HEK293 (cell line): ENCODE results near the gene TMEM79.

ENCODE experiments used
- KLF9 ChIP-seq: fragments of 450-650 bp; formaldehyde crosslinking; IDR thresholded peaks from 2 replicates; pipeline ENCODE4 v1.5.1; 2016; ENCODE audit warnings: missing biosample characterization, missing genetic modification characterization, low read depth
- REPIN1 ChIP-seq: fragments of 450-650 bp; formaldehyde crosslinking; IDR thresholded peaks from 2 replicates; pipeline ENCODE4 v1.5.1; 2017; ENCODE audit warnings: missing biosample characterization, missing genetic modification characterization, low read depth
- WT1 ChIP-seq: fragments of 450-650 bp; formaldehyde crosslinking; IDR thresholded peaks from 2 replicates; pipeline ENCODE4 v1.5.1; 2016; ENCODE audit warnings: missing biosample characterization, missing genetic modification characterization
- ZBTB49 ChIP-seq: fragments of 450-650 bp; formaldehyde crosslinking; IDR thresholded peaks from 2 replicates; pipeline ENCODE4 v1.5.1; 2016; ENCODE audit warnings: missing biosample characterization, missing genetic modification characterization, low read depth
- ZBTB6 ChIP-seq: fragments of 450-650 bp; formaldehyde crosslinking; IDR thresholded peaks from 2 replicates; pipeline ENCODE4 v1.5.1; 2017; ENCODE audit warnings: missing biosample characterization, missing genetic modification characterization
- ZNF138 ChIP-seq: fragments of 450-650 bp; formaldehyde crosslinking; IDR thresholded peaks from 2 replicates; pipeline ENCODE4 v1.5.1; 2016; ENCODE audit warnings: missing biosample characterization, missing genetic modification characterization, borderline replicate concordance
- ZNF19 ChIP-seq: fragments of 450-650 bp; formaldehyde crosslinking; IDR thresholded peaks from 2 replicates; pipeline ENCODE4; 2016; ENCODE audit warnings: missing biosample characterization, missing genetic modification characterization, low read depth
- ZNF2 ChIP-seq: fragments of 450-650 bp; formaldehyde crosslinking; IDR thresholded peaks from 2 replicates; pipeline ENCODE4 v1.5.1; 2016; ENCODE audit warnings: missing biosample characterization, missing genetic modification characterization
- ZNF202 ChIP-seq: fragments of 450-650 bp; formaldehyde crosslinking; IDR thresholded peaks from 2 replicates; pipeline ENCODE4 v1.5.1; 2016; ENCODE audit warnings: missing biosample characterization, missing genetic modification characterization, borderline replicate concordance
- ZNF302 ChIP-seq: fragments of 450-650 bp; formaldehyde crosslinking; IDR thresholded peaks from 2 replicates; pipeline ENCODE4 v1.5.1; 2016; ENCODE audit warnings: missing biosample characterization, missing genetic modification characterization, low read depth
- ZNF366 ChIP-seq: fragments of 450-650 bp; formaldehyde crosslinking; conservative IDR thresholded peaks from 2 replicates; pipeline ENCODE4 v1.5.1; 2016; ENCODE audit warnings: missing biosample characterization, missing genetic modification characterization
- ZNF423 ChIP-seq: fragments of 450-650 bp; formaldehyde crosslinking; IDR thresholded peaks from 2 replicates; pipeline ENCODE4 v1.5.1; 2016; ENCODE audit warnings: missing biosample characterization, missing genetic modification characterization
- ZNF426 ChIP-seq: fragments of 450-650 bp; formaldehyde crosslinking; IDR thresholded peaks from 2 replicates; pipeline ENCODE4 v1.5.1; 2017; ENCODE audit warnings: missing biosample characterization, missing genetic modification characterization, mild to moderate bottlenecking, inconsistent platforms, moderate library complexity
- ZNF449 ChIP-seq: fragments of 450-650 bp; formaldehyde crosslinking; IDR thresholded peaks from 2 replicates; pipeline ENCODE4 v1.5.1; 2017; ENCODE audit warnings: missing biosample characterization, mild to moderate bottlenecking, missing genetic modification characterization, moderate library complexity
- ZNF488 ChIP-seq: fragments of 450-650 bp; formaldehyde crosslinking; IDR thresholded peaks from 2 replicates; pipeline ENCODE4 v1.5.1; 2016; ENCODE audit warnings: missing biosample characterization, missing genetic modification characterization
- ZNF518A ChIP-seq: fragments of 450-650 bp; formaldehyde crosslinking; conservative IDR thresholded peaks from 2 replicates; pipeline ENCODE4 v1.5.1; 2016; ENCODE audit warnings: low read depth, missing biosample characterization, missing genetic modification characterization
- ZNF623 ChIP-seq: fragments of 450-650 bp; formaldehyde crosslinking; IDR thresholded peaks from 2 replicates; pipeline ENCODE4 v1.5.1; 2016; ENCODE audit warnings: missing biosample characterization, missing genetic modification characterization
- ZNF624 ChIP-seq: fragments of 450-650 bp; formaldehyde crosslinking; IDR thresholded peaks from 2 replicates; pipeline ENCODE4 v1.5.1; 2017; ENCODE audit warnings: missing biosample characterization, missing genetic modification characterization
- ZNF626 ChIP-seq: fragments of 450-650 bp; sonication (Bioruptor Pico); formaldehyde crosslinking; IDR thresholded peaks from 2 replicates; pipeline ENCODE4 v1.5.1; 2018; ENCODE audit warnings: missing biosample characterization, missing genetic modification characterization, inconsistent platforms
- ZNF660 ChIP-seq: fragments of 450-650 bp; IDR thresholded peaks from 2 replicates; pipeline ENCODE4 v1.5.1; 2018; ENCODE audit warnings: missing biosample characterization, mild to moderate bottlenecking, missing genetic modification characterization
- ZNF664 ChIP-seq: fragments of 450-650 bp; formaldehyde crosslinking; IDR thresholded peaks from 2 replicates; pipeline ENCODE4 v1.5.1; 2016; ENCODE audit warnings: missing biosample characterization, missing genetic modification characterization
- ZNF707 ChIP-seq: fragments of 450-650 bp; formaldehyde crosslinking; IDR thresholded peaks from 2 replicates; pipeline ENCODE4 v1.5.1; 2016; ENCODE audit warnings: missing biosample characterization, missing genetic modification characterization
- ZNF837 ChIP-seq: fragments of 450-650 bp; formaldehyde crosslinking; IDR thresholded peaks from 2 replicates; pipeline ENCODE4 v1.5.1; 2016; ENCODE audit warnings: missing biosample characterization, missing genetic modification characterization
- ZSCAN18 ChIP-seq: fragments of 450-650 bp; formaldehyde crosslinking; IDR thresholded peaks from 2 replicates; pipeline ENCODE4 v1.5.1; 2016; ENCODE audit warnings: missing biosample characterization, missing genetic modification characterization
- ZSCAN4 ChIP-seq: fragments of 450-650 bp; formaldehyde crosslinking; IDR thresholded peaks from 2 replicates; pipeline ENCODE4 v1.5.1; 2017; ENCODE audit warnings: missing biosample characterization, missing genetic modification characterization

The TMEM79 gene

GRCh38 chr1:156282479-156283222, 1.5 kb upstream of the TMEM79 start, which contains the start of gene SMG5 (continued):
- TF ChIP-seq ZNF518A (tag by site-specific recombination) (peak; percentile 72; the same call in 1 of the 2 replicates), ZNF2 (tag by site-specific recombination) (peak; percentile 86; the same call in 1 of the 2 replicates), ZNF449 (tag by site-specific recombination) (no peak; the same call in 1 of the 2 replicates), ZNF302 (tag by site-specific recombination) (no peak), ZNF488 (tag by site-specific recombination) (no peak), ZNF624 (tag by site-specific recombination) (no peak), ZNF623 (tag by site-specific recombination) (no peak; the same call in 1 of the 2 replicates), ZNF19 (tag by site-specific recombination) (no peak), ZNF626 (tag by site-specific recombination) (no peak; the same call in 1 of the 2 replicates), ZNF707 (tag by site-specific recombination) (no peak), ZBTB6 (peak; percentile 21; the same call in 1 of the 2 replicates), ZSCAN4 (tag by site-specific recombination) (0 out of 2 replicates have a peak, but pooled peaks have one; percentile 12), ZNF660 (tag by site-specific recombination) (peak; percentile 98), REPIN1 (tag by site-specific recombination) (peak; percentile 83), ZNF423 (tag by site-specific recombination) (no peak), WT1 (peak; percentile 60), ZNF664 (tag by site-specific recombination) (no peak; the same call in 1 of the 2 replicates), ZNF837 (no peak), ZNF366 (tag by site-specific recombination) (no peak; the same call in 1 of the 2 replicates), ZNF138 (tag by site-specific recombination) (no peak), KLF9 (peak; percentile 78), ZNF426 (tag by site-specific recombination) (no peak), ZBTB49 (tag by site-specific recombination) (no peak), ZSCAN18 (peak; percentile 32; the same call in 1 of the 2 replicates), ZNF202 (no peak)
